ENCODE data around the gene RABGEF1.

- TF ChIP-seq CTCF (IDR thresholded peaks at IDR 0.05; ENCODE audit: low read depth, low read length), result no peak
- no peak for TF ChIP-seq EZH2phosphoT487 (IDR thresholded peaks at IDR 0.05; ENCODE audit: low read depth)
These were observed 49.7 kb downstream of the RABGEF1 start for GRCh38 chr7:66790196-66790595.
